Right hindlimb (tissue), 1 donor: Measurements from ENCODE around the gene SLC24A3.
A peak's percentile ranks its signal among the peaks of the same experiment; 100 is the strongest.
"Not testable (repeated sequence)": the region's sequence is repeated elsewhere in the genome, so short reads cannot be mapped to it uniquely, and the experiment has no call there.

Source experiments
- DNase-seq: peaks from one replicate; pipeline ENCODE4 v3.0.0-alpha.2; 2018

The SLC24A3 gene

DNA sequence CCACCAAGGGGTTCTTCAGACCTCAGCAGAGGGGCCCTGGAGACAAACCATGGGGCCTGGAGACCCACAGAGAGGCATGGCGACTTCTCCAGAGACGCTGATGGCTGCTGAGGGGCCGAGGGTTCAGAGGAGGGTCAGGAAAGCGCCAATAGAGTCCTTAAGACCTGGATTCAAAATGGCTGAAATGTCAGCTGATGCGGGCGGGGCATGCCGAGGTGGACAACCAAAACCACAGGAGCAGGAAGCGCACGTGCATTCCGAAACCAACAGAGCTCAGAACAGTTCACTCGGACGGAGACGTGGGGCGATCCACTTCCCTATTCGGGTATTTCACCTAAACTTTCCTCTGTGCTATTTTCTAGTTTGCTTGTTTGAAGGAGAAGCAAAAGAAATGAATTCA, 445.7 kb downstream of the SLC24A3 start:
- DNase-seq: no peak

DNA sequence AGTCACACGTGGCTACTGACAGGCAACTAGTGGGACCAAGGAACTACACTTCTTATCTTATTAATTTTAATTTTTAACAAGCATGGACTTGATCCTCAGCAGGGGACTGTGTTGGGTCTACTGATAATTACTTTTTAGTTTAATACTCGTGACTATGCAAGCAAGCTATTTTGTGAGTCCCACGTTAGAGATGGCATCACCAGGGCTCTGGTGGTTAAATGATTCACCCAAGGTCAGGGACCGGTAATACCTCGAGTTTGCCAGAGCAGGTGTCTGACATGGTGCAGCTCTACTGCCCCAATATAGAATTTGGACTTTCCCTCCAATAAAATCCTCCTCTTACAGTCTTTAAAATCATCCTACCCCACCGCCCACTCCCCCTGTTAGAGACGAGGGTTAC, 447.0 kb downstream of the SLC24A3 start:
- DNase-seq: no peak

DNA sequence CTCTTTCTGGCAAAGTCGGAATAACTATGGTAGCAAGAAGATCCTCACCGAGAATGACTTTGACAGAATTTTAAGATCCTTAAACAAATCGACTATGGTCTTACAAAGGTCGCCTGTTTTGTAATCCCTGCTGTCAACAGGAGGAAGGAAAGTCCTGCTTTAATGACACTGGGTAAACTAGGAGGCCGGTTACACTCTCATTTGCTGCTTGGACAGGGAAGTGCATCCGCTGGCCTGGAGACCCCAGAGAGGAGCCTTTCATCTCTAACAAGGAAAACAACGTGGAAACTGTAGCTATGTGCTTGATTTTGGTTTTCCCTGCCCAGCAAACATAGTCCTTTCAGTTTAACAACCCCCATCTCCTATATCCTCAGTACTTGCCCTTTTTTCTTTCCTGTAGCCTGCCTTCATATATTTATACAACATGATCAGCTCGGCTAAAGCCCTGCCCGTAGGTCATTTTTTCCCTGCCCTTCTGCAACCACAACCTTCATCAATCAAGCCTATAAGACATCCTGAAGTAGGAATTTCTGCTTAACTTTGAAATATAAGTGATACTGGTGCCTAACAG, 448.5 kb downstream of the SLC24A3 start:
- no peak for DNase-seq

DNA sequence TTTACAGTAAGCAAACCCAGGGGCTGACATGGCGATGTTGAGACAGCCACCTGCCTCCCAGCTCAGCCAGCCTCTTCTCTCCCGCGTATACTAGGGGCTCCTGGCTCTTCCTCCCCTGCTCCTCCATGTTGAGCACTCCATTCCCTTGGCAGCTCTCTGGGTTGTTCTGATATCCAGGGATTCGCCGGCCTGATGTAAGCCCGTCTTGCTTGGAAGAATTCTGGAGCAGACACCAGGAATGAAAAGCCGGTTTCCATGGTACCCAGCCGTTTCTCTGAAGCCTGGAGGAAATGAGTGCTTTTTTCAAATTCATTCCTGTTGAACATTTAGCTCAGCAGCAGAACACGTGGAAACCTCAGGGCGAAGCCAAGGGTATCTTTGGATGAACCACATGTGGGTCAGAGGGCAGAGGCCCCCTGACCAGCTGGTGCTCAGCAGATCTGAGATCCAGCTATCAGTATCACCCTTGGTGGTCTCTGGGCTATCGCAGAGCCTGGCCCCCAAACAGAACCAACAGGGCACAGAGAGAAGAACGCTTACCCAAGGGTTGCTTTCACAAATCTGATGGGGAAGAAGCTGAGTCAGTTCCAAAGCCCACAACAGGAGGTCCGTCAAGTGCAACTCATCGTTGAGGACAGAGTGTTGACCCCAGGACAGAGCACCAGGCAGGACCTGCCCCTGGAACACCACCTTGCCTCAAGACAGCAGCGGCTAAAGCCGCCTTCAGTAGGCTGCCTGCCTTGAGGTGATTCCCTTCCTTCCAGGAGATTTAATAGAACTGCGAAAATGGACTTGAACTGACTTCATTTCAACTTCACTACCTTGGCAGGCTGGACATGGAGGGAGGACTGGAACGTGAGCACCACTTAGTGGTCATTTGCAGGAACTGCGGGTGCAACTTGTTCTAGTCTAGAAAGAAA, 449.5 kb downstream of the SLC24A3 start:
- peak; percentile 77 for DNase-seq

DNA sequence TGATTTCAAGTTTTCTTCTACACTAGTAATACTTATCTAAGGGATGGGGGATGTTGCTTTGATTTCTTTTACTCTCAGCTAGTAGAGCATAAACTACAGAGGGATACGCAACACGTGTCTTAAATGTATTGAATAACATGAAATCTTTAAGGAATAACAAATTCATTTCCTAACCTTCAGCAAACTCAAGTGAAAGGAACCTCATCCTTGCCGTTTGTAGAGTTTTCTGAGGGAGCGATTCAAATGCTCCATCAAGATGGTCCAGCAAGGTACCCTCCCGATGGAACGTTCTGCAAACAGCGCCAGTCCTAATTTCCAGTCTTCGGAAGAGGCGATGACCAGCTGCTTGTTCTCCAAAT, 450.2 kb downstream of the SLC24A3 start:
- DNase-seq: no peak

DNA sequence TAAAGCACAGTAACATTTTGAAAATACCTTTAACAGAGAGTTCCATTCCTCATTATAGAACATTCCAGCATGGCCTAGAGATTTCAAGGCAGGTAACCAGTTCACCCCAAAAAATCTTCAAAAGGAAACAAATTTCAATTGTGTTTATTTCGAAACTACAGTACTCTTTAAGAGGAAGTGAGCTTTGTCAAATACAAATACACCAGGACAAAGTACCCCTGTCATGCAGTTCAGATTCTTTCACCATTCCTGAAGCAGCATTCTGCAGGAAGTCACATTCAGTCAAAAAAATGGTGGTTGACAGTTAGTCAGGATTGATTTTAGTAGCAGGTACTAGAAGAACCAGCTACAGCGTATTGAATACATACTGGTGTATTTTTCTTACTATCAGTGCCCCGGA, 456.0 kb downstream of the SLC24A3 start:
- no peak for DNase-seq

DNA sequence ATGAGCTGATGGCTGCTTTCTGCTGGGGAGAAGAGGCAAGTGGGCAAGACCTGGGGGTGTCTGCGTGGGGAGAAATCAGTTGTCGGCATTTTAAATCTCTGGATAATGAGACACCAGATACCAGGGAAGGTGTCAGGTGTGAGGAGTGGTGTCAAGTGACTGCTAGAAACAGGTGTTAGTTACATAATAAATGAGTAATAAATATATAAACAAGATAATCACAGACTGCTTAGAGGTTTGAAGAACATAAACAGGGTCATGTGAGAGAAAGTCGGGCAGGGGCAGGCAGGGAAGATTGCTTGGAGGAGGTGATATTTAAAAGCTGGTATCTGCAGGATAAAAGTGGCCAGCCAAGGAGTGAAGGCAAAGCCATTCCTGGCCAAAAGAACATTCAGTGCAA, 458.4 kb downstream of the SLC24A3 start:
- DNase-seq: no peak

DNA sequence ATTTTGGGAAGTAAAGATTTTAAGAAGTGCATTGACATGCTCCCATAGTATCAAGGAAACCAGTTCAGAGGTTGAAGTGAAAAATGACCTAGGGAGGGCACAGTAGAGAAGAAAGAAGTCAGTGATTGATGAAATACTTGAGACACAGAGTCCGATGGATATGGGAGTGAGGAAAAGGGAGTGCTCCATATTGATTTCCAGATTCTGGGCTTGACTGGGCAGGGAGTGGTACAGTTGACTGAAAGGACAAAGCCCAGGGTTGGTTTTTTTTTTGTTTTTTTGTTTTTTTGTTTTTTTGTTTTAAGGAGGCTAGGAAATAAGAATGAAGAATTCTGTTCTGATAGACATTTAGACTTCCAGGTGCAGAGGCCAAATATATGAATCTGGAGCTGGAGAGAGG, 458.9 kb downstream of the SLC24A3 start:
- no peak for DNase-seq

DNA sequence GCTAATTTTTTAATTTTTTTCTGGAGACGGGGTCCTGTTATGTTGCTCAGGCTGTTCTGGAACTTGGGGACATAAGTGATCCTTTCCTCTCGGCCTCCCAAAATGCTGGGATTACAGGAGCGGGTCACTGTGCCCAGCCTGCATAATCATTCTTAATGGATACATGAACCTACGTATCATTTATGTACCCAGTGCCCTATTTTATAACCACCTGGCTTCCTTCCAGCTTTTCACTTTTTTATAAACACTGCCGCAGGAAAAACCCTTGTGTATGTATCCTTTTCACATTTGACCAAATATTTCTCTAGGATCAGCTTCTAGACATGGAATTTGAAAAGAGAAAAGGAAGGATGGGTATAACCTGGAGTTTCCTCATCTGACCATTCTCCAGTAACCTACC, 460.1 kb downstream of the SLC24A3 start:
- DNase-seq: no peak

DNA sequence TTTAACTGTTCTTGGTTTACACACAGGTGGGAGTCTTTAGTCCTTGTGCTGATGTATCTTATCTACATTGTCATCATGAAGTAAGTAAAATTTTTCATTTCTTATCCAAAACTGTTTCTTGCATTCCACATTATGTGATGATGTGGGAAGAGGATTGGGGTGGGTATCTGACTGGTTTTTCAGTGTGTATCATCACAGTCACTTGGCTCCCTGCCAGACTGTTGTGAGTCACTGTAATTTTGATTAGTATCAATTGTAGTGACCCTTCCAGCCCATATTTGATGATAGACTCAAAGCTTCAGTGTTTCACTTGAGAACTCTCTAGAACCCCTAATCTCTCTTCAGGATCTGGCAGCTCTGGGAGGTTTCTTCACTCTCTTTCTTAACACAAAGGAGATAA, 461.1 kb downstream of the SLC24A3 start:
- no peak for DNase-seq

DNA sequence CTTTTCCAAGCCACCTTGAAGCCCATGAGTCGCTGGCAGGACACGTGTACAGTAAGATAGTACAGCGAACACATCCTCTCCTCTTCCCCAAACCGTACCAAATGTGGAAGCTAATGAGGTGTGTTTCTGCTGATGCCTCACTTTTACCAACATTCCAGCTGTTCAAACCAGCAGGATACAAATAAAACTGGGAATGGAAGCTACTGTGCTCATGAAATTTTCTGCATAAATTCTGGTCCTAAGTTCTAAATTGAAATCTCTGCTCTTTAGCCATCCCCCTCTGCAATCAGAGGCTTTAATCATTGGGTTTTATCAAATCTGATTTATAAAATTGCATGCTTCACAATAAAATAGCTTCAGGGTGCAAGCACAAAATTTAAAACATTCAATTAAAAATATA, 463.8 kb downstream of the SLC24A3 start:
- DNase-seq: no peak

DNA sequence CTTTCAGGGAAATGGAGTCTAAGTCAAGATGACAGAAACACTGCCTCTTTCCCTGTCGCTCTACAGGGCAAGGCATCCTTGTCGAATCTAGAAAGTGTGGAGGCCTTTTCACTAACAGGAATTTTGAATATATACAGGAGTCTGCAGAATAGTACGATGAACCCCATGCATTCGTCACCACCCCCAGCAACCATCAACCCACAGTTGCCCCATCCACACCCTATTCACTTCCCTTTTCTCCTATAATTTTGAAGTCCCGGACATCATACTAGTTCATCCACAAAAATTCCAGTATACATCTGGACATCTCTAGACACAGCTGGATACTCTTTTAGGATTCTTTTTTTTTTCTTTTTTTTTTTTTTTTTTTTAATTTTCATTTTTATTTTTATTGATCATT, 464.9 kb downstream of the SLC24A3 start:
- no peak for DNase-seq

DNA sequence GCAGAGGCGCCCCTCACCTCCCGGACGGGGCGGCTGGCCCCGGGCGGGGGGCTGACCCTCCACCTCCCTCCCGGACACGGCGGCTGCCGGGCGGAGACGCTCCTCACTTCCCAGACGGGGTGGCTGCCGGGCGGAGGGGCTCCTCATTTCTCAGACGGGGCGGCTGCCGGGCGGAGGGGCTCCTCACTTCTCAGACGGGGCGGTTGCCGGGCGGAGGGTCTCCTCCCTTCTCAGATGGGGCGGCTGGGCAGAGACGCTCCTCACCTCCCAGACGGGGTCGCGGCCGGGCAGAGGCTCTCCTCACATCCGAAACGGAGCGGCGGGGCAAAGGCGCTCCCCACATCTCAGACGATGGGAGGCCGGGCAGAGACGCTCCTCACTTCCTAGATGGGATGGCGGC, 466.1 kb downstream of the SLC24A3 start:
- DNase-seq: not testable (repeated sequence)

DNA sequence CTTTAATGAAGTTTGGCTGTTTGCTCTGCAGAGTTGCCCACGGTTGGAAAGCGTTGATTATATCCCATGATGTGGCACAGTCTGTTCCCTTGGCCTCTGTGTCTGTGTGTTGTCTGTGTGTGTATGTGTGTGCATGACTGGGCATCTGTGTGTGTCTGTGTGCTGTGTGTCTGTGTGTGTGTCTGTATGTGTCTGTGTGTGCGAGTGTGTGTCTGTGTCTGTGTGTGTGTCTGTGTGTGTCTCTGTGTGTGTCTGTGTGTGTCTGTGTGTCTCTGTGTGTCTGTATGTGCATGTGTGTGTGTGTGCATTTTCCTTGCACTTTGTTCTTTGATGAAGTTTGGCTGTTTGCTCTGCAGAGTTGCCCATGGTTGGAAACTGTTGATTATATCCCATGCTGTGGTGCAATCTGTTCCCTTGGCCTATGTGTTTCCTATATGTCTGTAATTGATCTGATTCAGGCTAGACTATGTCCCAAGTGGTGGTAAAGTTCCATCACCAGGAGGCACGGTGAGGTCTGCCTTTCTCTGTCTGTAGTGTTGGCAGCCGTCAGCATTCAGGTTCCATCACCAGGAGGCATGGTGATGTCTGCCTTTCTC, 467.6 kb downstream of the SLC24A3 start:
- DNase-seq: no peak

DNA sequence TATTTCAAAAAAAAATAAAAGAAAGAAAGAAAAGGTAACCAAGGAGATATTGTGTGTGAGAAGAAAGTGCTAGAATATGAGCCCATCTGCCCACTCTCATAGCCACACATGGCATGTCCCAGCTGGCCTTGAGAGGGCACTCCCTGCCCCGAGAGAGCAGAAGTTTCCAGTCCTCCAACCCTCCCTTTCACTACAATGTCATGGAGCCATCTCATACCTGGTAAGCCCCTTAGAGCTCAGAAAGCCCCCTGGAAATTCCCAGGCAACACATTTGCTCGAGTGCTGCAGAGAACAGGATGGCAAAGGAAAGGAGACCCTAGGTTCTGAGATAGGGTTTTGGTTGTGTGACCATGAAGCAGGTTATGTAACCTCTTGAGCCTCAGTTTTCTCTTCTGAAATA, 469.8 kb downstream of the SLC24A3 start:
- no peak for DNase-seq

DNA sequence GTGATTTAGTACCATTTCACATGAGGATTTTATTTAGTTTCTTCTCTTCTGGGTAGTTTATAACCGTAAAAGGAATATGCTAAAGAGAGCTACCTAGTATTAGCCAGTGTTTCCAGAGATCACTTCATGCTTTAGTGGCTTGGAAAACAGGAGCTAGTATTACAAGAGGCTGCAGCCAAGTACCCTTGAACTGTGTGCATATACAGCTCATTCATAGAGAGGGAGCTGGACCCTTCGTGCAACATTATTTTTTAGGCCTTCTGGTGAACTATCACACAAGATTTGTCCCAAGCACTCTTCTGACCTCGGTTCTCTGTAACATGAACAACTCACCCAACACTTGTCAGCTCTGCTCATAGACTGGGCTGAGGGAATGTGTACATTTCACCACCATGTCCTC, 470.7 kb downstream of the SLC24A3 start:
- DNase-seq: no peak

DNA sequence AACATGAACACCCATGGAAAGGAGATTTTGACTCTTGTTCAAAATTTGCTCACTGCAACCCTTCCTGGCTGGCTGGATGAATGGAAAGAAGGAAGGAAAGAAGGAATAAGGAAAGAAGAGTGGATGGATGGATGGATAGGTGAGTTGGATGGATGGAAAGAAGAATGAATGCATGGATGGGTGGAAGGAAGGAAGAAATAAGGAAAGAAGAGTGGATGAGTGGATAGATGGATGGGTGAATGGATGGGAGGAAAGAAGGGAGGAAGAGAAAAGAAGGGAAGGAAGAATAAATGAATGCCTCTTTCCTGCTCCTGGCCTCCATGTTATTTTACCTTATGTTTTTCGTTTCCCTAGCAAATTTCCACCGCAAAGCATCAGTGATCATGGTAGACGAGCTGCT, 471.4 kb downstream of the SLC24A3 start:
- no peak for DNase-seq

DNA sequence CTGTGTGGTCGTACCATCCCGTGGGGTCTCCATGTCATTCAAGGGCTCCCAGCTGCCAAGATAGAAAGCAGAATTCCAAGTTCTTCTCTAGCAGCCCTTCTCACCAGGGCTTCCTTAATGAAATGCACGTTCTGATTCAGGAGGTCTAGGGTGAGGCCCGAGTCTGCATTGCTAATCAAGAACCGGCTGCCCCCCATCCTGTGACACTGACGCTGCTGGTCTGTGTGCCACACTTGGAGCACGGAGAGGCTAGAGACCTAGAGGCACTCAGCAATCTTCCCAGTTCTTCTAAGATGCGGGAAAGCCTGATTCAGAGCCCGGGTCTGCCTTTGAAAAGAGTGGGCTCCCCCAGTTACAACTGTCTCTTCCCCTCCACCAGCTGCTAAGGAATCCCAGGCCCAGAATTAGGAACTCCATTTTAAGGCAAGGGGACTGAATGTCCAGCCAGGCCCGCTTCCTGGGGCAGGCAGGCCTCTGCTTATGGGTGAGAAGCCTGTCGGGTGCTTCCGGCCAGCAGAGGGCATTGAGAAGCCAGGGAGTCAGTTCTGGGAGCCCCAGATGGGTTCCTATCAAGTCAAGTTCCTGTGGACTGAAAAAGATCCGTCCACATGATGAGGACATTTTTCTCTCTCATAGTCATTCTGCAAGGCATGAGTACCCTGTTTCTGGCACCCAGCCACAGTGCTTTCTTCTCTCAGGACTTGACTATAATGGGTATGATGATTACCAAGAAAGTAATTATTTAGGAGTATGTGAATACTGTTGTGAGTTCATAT, 475.8 kb downstream of the SLC24A3 start:
- peak; percentile 36 for DNase-seq

DNA sequence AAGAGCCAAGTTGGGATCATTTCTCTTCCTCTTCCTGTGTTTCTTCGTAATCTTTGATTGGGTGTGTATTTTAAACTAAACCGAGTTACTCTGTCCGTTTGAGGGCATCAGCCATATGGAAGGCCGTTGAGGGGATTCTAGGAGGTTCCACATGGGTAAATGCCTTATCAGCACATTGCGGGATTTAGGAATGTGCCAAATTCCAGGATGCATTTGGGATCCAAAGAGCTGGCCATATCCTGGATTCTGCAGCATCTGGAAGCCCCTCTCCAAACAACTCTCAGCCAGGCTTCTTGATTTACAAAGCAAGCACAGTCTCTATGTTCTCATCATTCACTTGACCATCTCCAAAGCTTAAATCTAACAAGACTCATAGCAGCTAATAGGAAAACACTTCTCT, 478.0 kb downstream of the SLC24A3 start:
- no peak for DNase-seq

DNA sequence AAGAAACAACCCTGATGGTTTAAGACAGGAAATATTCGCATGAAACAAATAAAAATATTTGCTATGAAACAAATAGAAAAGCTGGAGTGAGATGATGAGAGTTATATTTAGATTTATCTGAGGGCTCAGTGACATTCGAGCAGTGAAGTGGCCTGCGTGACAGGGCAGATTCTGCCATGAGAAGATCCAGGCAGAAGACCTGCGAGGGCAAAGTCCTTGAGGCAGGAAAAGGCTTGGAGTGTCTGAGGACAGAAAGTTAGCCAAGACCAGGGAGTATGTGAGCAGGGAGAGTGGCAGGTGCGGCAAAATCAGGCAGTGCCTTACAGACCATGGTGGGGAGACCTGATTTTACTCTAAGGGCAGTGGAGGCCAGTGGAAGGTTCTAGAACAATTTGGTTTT, 478.7 kb downstream of the SLC24A3 start:
- no peak for DNase-seq

DNA sequence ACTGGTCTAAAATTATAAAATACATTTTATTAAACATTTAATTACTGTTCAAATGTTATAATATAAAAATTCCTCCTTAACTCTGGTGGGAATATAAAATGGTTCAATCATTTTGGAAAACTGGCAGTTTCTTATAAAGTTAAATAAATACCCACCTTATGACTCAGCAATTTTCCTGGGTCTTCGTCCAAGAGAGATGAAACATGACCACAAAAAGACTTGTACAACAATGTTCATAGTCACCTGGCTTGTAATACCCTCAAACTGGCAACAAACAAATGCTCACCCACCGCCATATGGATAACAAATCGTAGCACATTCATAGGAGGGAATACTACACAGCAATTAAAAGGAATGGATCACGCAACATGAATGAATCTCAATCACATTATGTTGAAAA, 479.7 kb downstream of the SLC24A3 start:
- no peak for DNase-seq

DNA sequence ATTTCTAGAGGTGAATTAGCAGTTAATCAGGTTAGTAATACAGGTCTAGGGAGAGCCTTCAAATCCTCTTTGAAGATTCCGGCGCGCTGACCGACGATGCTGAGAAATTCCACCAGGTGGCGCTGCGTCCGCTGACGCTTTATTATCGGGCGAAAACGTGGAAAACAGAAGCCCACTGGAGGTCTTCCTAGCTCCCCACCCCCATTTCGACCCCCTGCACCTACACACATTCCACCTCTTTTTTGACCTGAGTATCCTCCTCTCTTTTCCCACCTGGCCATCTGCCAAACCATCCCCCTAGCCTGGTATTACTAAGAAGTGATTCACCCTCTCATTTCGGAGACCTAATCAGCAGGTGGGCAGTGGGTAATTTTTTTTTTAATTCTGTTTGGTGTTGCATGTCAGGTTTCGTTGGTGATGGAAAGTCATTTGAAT, 480.3 kb downstream of the SLC24A3 start:
- DNase-seq: peak; percentile 56

DNA sequence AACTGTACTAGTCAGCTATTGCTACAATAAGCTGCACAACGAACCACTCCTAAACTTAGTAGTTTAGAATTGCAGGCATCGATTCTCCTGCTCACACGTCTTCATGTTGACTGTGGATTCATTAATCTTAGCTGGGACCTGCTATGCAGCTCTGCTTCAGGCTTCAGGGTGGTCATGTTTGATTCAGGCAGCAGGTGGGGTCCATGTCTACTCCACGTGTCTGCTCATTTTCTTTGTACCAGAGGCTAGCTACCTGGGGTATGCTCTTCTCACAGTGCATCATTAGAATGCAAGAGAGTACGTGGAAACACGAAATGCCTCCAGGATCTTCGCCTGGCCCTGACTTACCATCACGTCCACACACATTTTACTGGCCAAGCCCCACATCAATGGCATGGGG, 481.1 kb downstream of the SLC24A3 start:
- no peak for DNase-seq

DNA sequence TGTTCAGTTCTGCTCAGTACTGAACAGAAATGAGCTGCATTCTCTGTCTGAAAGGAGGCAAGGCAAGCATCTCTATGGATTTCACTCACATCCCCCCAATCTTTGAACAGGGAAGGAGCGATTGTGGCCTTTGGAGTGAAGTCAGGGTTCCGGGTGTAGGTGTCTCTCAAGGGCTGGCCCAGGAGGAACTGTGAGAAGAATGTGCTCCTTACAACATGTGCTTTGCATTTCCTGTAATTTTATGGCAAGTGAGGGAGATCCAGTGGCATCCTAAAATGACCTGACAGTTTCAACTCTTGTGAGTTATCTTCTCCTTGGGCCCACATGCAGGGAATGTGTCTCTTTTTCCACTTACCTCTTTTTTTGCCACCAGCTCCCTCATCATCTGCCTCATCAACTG, 482.6 kb downstream of the SLC24A3 start:
- no peak for DNase-seq
